ENCODE results near the gene TPRG1.

The TPRG1 gene

DNA sequence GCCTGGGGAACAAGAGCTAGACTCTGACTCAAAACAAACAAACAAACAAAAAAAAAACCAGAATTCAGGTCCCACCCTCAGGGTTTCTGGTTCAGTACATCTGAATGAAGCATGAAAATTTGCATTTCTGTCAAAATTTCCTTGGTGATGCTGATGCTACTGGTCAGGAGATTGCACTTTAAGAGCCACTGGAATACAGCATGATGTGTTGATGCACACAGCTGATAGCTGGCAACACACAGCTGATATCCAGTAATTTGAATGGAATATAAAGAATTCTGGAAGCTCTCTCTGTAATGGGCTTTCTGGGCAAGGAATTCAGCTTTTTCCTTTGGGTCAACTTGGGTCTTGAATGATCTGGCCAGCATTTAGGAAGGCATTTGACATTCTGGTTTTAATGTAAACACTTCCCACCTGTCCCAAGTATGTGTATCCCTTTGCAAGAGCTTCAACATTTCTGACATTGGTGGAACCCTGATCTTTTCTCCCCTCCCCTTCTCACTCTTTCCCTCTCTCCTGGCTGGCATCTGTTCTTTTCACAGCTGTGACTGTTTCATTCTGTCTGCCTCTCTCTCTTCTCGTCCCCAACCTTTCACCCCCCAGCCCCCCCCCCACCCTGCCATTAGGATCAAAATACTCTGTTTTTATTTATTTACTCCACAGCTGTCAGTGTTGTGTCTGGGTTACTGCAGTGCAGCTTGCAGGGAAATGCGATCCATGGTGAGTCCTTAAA is 189.5 kb downstream of the TPRG1 start:
- no peak for FAIRE-seq

DNA sequence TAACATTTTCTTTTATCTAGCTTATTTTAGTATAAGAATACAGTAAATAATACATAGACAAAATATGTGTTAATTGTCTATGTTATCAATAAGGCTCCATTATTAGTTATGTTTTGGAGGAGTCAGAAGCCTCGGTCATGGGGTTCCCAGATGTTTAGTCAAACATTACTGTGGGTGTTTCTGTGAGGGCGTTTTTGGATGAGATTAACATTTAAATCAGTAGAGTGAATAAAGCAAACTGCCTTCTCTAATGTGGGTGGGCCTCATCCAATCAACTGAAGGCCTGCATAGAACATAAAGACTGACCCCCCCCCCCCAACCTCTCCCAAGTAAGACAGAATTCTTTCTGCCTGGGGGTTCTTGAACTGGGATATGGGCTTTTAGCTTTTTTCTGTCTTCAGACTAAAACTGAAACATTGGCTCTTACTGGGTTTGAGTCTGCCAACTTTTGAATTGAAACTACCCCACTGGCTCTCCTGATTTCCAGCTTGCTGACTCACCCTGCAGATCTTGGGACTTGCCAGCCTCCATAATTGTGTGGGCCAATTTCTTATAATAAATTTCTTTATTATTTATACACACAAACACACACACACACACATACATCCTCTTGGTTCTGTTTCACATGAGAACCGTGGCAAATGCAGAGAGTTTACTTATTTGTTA is 192.0 kb downstream of the TPRG1 start:
- FAIRE-seq: no peak

DNA sequence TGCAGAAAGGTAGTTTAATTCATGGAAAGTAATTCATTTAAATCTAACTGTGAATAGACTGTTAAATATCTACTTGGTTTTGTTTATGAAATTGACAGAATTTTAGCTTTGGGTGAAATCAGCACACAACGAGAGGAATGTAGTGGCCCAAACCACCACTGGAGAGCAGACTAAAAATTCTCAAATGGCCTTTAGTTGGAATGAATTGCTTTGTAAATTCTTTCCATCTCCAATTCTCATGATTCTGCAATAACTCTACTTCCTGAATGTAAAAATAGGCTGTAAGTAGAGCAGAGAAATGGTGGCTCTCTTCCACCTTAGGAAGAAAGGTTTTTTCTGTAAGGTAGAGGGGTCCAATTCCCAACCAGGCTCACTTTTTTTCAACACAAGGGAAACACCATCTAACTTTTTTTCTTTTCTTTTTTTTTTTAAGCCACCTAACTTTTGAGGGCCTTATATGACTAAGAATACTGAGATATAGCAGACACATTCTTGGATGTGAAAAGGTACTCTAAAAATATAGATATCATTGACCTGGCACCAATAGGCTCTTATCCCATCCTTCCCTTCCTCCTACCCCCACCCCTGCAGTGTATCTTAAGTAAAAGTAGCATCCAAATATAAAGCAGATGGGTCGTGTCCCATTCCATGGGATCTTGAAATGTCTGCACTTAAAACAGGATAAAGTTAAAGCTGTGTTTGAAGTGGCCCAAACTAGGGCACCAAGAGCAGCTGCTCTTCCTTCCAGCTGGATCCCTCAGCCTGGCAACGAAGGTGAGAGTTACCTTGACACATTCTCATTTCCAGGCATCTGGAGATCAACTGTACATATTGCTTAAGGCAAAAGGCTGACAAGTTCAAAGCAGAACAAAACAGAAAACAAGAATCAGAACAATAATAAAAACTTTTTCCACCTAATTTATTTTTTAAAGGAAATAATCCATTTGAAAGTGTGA is 194.1 kb downstream of the TPRG1 start:
- FAIRE-seq: no peak

DNA sequence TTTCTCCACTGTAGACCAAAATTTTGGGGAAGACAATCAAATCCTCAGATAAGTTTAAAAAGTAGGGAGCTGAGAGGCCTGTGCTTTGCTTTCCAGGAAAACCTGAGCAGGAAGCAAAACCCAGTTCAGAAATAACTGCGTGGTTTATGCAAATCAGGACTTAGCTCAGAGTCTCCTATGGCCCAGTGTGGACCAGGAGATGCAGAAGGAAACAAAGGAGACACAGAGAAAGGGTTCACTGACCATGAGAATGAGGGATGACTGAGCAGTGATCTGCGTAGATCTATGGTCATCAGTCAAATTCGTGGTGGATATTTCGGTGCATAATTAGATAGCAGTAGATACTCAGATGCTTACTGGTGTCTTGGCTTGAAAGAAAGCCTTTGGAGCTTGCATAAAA is 196.6 kb downstream of the TPRG1 start:
- no peak for FAIRE-seq

DNA sequence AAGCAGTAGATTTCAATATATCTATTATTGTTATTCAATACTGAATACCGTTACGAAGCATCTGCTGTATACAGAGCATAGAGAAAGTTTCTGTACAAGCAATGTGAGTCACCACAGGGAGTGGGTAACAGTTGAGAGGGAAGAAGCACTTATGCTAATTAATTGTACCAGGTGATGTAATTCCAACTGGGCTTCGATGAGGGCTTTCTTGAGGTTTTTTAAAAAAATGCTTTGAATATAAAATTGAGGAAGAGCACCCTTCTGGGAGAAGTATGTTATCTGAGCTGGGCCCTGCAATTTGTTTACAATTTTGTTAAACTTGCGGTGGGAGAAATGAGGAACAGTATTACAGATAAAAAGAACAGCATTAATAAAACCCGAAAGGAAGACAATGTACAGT is 197.9 kb downstream of the TPRG1 start:
- FAIRE-seq: no peak

DNA sequence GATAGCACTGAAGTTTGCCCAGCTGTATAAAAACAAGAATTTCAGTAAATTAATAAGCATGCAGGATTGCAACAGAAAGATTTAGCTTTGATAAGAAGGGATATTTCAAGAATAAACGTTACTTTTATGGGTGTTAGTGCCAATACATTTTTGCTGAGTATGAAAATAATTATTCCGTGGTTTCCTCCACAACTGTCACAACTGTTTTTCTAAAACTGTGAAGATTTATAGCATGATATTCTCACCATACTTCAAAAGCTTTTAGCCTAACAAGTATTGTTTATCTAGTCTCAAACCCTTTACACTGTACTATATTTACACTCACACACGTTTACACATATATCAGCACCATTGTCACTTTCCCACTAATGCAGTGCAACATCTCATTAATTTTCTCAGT is 200.5 kb downstream of the TPRG1 start:
- no peak for FAIRE-seq
